GM19463 (cell line): ENCODE measurements around the gene KIRREL3.

ENCODE experiments used
- ATAC-seq: cut with Tn5 transposase; IDR thresholded peaks from one replicate; pipeline ENCODE4 v1.9.1; 2021; ENCODE audit warnings: mild to moderate bottlenecking, moderate library complexity; ENCODE audit not compliant: unreplicated experiment

Gene KIRREL3

DNA sequence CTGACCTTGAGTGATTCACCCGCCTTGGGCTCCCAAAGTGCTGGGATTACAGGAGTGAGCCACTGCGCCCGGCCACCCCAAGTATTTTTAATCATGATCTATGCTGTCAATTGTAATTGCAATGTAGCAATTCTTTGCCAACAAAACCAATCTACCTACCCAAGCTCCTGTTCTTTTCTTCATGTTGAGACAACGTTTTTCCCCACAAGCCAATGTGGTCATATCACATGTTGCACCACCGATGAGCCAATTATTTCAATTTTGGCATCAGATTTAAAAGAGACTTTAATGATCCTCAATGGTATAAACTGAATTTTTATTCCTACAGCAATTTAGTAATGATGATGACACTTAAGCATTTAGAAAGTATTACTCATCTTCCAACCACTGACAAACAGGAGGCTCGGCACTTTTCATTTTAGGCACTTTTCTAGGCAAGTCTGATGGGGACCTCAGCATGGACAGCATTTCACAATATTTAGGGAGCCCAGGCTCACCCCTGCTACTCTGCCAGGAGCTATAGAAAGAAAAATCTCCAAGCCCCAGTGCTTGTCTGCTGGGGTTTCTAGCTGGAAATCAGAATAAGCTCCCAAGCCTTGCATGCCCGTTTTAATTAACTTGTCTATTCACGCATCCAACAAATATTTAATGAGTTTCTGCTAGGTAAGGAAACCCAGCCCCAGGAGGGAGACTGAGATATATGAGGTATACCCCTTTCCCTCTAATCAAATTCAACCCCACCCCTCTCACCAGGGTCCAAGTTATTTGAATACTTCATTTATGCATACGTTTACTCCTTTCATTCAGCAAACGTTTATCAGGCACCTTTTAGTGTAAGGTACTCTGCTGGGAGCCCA, 353.6 kb downstream of the KIRREL3 start:
- no peak for ATAC-seq

DNA sequence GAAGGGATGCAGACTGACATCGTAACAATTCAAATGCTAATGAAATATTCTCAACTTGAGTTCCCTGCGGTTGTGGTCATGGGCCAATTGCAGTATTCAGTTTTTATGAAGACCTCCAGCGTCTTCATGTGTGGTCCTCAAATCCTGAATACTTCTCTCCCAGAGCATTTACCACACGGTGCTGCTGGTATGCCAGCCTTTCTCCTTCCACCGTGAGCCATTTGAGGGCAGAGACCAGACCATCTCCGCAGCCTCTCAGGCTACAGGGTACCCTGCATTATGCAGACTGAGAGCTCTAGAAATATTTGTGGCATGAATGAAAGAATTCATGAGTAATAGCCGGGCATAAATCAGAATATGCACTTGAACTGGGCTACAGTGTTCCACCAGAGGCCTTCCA, 355.4 kb downstream of the KIRREL3 start:
- ATAC-seq, result no peak

DNA sequence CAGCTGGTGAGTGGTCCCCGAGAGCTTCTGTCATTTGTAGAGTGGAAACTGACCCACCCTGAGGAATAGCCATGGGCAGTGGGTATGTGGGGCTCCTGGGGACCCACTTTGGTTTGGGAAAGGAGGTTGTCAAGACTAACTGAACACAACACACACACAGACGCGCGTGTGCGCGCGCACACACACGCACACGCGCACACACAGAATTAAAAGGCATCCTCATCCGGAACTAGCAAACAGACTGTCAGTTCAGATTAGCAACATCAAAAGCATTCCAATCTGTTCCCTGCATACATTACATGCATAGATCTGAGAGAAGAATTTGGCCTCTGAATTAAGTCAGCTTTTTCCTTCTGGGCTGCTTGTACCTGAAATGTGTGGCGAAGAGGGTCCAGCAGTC, 360.4 kb downstream of the KIRREL3 start:
- no peak for ATAC-seq

- no peak for ATAC-seq
Measured at GRCh38 chr11:126639692-126640091, 360.9 kb downstream of the KIRREL3 start.

GRCh38 chr11:126638648-126639047, 361.9 kb downstream of the KIRREL3 start:
- no peak for ATAC-seq

DNA sequence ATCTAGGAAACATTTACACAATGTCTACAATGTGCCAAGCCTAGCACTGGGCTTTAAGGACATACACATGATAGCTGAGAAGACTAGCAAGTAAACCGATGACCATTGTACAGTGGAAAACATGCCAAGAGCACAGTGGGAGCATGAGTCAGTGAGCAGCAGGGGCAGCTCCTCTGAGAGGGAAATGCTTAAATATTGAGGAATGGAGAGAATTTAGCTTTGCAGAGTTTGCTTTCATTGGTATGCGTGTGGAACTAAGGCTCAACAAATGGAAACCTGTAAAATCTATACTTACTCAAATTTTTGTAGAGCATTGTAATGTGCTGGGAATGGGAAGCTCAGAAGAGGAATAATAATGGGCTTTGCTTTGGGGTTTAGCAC, 362.8 kb downstream of the KIRREL3 start:
- ATAC-seq, result no peak

GRCh38 chr11:126636911-126637794, 363.4 kb downstream of the KIRREL3 start:
- no peak for ATAC-seq

DNA sequence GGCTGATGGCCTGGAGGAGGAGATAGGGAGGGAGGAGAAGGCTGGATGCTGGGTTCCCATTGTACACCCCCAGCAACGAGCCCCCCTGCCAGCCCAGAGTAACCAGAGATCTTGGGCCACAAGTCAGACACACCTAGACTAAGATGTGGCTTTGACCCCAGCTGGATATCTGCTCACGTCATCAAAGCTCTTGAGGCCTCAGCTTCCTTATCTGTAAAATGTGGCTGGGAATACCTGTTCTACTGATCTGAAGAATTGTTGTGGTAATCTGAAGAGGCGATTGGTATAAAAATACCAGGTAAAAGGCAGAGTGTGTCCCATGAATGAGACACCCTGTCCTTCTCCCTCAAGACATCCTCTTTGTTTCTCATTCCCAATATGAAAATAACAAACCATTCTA, 365.1 kb downstream of the KIRREL3 start:
- ATAC-seq, result no peak

GRCh38 chr11:126634963-126635362, 365.6 kb downstream of the KIRREL3 start:
- no peak for ATAC-seq

DNA sequence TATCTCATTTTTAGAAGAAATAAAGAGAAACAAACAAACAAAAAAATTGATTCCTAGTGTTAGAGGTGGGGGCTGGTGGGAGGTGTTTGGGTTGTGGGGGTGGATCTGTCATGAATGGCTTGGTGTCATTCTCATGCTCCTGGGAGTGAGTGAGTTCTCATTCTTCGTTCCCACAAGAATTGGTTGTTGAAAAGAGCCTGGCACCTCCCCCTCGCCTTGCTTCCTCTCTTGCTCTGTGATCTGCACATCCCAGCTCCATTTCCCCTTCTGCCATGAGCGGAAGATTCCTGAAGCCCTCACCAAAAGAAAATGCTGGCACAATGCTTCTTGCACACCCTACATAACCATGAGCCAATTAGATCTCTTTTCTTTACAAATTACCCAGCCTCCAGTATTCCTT, 367.2 kb downstream of the KIRREL3 start:
- ATAC-seq, result no peak

DNA sequence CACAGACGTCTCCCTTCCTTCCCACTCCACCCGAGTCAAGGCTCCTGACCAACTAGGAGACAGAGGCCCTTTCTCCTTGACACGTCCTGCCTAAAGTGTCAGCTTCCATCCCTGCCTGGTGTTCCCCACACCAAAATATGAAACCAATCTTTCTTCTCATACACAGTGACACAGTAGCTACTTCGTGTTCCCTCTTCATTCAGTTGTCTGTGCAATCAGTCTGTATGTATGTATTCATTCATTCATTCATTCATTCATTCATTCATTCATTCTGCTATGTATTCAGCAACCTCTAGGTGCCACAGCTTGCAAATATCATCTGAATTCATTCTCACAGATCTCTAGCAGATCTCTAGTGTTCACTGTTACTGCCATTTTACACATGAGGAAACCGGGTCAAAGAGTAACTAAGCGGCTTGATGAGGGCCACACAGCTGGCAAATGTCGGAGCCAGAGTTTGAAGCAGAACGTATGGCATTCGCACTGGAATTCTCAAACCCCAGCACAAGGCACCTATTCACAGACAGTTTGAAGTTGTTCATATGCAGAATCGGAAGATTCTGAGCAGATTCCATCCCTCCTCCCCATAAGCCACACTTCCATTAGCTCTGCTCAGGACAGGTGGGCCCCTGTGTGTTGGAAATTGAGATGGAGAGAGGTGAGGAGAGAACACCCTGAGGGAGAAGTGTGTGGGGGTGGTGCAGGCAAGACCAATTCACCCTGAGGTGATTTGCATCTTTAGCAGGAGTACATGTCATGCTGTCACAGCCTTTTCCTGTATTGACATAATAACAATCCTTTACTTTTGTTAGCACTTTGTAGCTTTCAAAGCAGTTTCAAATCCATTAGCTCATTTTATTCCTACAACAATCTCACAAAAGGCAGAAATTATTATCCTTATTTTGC, 369.4 kb downstream of the KIRREL3 start:
- ATAC-seq, result no peak

DNA sequence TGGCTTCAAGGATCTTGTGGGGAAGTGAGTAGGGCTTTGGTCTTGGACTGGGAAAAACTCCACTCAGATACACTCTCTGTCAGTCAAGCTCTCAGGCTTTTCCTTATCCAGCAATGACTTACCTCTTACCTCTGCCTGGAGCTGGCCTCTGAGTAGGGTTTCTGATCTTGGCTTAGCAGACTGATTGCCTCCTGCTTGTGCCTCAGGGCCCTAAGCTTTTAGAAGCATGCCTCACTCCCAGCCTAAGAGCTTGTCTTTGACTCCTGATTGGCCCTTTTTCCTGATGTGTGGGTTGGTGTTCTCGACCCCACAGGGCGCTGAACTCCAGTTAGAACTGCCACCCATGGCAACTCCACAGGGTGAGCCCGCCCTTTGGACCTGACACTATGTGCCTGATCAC, 370.1 kb downstream of the KIRREL3 start:
- ATAC-seq, result no peak

DNA sequence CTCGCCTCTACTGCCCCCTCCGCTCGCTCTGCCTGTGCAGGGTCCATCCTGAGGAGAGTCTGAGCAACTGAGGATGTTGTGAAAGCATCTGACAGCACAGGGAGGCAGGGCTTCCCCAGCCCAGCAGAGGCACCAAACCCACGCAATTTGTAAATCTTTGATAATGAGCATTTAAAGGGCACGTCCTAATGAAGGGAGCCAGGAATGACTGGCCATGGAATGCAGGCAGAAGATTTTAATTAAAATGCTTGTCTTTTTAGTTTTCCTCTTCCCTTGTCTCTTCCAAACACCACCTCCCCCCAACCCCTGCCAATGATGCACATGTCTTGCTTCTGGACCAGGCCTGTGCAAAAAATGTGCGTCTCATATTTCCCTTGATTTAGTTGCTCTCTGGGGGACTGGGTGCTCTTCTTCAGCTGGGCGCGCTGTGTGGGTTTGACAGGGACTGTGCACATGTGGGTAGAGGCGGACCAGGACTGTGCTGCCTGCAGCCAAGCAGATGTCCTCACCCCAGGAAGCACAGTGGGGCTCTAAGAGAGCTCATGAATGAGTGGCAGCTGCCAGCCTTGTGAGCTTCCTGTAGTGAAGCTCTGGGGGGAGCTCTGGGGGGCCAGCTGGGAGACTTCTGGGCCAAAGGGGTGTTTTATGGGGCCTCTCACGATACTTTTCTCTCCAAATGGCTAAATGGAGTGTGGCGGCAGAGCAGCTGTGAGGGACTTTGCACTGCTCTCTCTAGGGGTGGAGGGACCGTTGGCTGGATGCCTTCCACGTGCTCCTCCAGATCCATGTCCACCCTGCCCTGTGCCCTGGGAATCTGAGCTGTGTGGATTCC, 371.6 kb downstream of the KIRREL3 start:
- no peak for ATAC-seq

DNA sequence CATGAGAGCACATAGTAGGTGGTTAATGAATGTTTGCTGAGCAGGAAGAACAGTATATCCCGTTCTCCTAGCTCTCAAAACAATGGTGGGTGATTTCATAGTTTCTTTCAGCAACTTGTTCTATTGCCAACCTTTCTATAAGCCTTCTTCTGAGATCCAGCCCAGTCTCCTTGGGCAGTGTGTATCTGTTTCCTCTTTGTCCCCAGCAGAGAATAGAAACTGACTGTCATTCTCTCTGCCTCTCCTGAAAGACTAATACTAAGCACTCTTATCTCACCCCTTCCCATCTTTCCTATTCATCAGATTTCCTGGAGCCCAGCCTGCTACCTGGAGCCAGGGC, 372.1 kb downstream of the KIRREL3 start:
- ATAC-seq, result no peak

GRCh38 chr11:126627421-126627820, 373.1 kb downstream of the KIRREL3 start:
- ATAC-seq, result no peak

- ATAC-seq, result no peak
Measured at GRCh38 chr11:126624506-126624905, 376.1 kb downstream of the KIRREL3 start.

DNA sequence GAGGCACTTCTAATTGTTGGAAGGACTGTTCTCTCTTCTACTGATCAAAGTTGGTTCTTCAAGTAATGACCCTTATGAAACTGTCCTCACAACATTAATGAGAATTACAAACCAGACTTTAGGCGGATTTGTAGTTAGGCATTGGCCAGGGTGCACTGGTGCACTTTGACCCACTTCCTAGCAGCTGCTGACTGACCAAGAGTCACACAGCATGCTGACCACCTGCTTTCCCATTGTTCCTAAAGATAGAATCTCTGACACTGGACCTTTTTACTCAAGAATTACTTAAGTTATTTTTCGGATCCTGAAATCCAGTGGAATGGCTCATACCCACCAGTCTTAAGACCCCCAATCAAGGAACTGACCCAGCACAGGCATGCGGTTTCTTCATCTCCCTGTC, 381.1 kb downstream of the KIRREL3 start:
- ATAC-seq, result no peak

- no peak for ATAC-seq
Measured at GRCh38 chr11:126615845-126616244, 384.7 kb downstream of the KIRREL3 start.

DNA sequence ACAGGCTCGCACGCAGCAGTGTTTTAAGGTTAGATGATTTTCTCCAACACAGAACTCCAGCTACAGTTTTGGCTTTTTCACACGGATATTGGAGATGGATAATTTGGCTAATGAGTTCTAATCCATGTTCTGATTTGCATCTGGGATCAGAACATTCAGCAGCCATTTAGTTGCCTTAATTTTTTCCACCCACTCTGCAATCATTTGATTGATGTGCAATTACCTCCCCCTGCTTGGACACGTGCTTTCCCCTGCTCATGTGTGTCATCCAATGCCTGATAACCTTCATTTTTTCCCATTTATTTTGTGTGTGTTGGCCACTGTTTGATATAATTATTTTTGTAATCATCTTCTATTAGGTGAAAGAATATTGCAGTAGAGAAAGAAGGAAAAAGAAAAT, 387.3 kb downstream of the KIRREL3 start:
- no peak for ATAC-seq

DNA sequence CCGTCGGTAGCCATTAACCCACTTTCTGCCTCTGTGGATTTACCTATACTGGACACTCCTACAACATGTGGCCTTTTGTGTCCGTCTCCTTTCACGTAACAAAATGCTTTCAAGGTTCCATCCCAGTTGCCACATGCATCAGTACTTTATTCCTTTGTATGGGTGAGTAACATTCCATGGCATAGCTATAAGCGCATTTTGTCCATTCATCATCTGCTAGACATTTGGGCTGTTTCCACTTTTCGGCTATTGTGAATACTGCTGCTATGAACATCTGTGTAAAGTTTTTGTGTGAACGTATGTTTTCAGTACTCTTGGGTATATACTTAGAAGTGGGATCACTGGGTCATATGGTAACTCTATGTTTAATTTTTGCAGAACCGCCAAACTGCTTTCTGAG, 387.9 kb downstream of the KIRREL3 start:
- ATAC-seq, result no peak
